Peyer's patch (tissue), 4 donors: ENCODE results near the gene RPS17.

Source experiments
- POLR2A ChIP-seq, 2 donors: fragments of 450-650 bp; IDR thresholded peaks; one replicate each; pipeline ENCODE4 v1.5.1; 2017; ENCODE audit warnings: antibody characterized with exemption in 2 of 2, mild to moderate bottlenecking in 2 of 2, moderate library complexity in 2 of 2
- TF ChIP-seq, protein P1 (sequence below), 6 experiments: fragments of 450-650 bp in 4 of 6; fragments of 200-600 bp in 2 of 6; sonication (generic) in 1 of 6; IDR thresholded peaks; one replicate each; pipeline ENCODE4 v1.5.1; 2017 to 2019; ENCODE audit warnings: antibody characterized with exemption in 6 of 6, mild to moderate bottlenecking in 3 of 6, moderate library complexity in 1 of 6

DNA sequence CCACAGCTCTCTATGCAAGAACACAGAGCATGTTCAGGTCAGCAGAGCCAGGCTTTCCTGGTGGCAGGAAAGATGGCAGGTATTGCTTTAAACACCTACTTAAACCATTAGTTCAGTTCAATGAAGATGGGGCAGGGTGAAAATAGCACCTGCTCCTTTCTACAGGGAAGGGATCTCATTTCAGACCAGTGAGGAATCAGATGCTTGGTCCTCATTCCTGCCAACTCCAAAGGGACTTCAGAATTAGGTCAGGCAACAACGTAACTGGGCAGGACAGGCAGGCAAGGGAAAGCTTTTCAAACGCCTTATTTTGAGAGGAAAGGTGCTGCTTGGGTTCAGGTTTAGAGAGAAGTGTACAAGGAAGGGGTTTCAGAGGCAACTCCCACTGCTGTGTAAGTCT lies 12.6 kb upstream of the RPS17 start:
- TF ChIP-seq POLR2A (IDR thresholded peaks at IDR 0.05), result no peak
- TF ChIP-seq, protein P1, sequence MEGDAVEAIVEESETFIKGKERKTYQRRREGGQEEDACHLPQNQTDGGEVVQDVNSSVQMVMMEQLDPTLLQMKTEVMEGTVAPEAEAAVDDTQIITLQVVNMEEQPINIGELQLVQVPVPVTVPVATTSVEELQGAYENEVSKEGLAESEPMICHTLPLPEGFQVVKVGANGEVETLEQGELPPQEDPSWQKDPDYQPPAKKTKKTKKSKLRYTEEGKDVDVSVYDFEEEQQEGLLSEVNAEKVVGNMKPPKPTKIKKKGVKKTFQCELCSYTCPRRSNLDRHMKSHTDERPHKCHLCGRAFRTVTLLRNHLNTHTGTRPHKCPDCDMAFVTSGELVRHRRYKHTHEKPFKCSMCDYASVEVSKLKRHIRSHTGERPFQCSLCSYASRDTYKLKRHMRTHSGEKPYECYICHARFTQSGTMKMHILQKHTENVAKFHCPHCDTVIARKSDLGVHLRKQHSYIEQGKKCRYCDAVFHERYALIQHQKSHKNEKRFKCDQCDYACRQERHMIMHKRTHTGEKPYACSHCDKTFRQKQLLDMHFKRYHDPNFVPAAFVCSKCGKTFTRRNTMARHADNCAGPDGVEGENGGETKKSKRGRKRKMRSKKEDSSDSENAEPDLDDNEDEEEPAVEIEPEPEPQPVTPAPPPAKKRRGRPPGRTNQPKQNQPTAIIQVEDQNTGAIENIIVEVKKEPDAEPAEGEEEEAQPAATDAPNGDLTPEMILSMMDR (IDR thresholded peaks at IDR 0.05), result no peak
